HG03060 (cell line): ENCODE measurements around the gene TPRG1.

ENCODE experiments used
- ATAC-seq: cut with Tn5 transposase; IDR thresholded peaks from one replicate; pipeline ENCODE4 v1.9.1; 2021; ENCODE audit warnings: low read depth, moderate number of reproducible peaks; ENCODE audit not compliant: unreplicated experiment

TPRG1 gene

DNA sequence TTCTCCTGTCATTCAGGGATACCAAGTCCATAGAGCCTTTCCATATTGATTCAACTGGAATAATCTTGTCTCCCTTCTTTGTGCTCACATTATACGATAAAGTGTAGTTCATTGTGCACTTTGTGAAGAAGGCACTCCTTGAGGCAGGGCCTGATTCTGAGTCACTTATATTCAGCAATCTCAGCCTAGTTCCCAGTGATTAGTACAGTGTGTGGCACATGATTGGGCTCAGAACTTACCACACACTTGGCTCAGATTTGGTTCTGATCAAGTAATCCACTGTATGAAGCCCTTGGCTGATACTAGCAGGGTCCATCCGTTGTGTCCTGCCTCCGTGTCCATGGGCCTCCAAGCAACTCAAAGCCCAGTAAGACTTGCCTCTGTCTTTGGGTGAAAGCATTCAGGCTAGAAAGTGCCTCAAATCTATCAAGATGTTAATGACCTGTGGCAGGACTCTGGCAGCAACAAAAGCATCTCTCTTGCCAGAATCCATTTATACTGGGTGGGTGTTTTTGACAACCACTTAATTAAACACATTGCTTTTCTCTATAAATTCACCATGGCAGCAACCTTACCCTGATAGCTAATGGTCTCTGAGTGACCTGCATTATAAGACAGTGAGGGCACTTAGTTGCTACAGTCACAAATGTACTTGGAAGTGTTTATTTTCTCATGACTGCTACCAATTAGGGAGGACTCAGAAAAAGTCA lies 51.3 kb downstream of the TPRG1 start:
- ATAC-seq: no peak

- ATAC-seq: no peak
These were observed 53.7 kb downstream of the TPRG1 start for GRCh38 chr3:189225431-189225830.

GRCh38 chr3:189227249-189227648 lies 55.5 kb downstream of the TPRG1 start:
- no peak for ATAC-seq

DNA sequence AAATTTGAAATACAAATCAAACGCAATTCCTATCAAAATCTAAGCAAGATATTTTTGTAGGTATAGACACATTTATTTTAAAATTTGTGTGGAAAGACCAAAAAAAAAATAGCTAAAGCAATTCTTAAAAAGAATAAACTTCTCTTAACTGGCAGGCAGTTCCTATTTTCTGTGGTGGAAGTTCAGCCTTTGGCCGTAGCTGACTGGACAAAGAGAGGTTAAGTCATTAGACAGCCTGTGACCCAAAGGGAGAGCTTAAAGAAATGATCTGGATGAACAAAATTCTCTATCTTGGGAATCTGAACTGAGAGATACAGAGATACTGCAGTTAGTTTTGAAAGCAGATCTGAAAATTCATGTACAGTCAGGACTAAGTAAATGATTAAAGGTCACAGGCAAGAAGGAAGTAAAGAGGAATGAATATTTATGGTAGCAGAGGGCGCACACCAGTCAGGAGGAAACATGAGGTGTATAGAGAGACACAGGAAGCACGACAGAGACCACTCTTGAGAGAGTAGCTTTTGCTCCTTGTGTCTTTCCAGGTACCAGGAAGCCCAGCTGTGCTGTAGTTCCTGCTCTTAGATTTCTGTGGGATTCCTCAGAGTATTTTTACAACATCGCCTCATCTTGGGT lies 57.5 kb downstream of the TPRG1 start:
- peak; percentile 47 for ATAC-seq

DNA sequence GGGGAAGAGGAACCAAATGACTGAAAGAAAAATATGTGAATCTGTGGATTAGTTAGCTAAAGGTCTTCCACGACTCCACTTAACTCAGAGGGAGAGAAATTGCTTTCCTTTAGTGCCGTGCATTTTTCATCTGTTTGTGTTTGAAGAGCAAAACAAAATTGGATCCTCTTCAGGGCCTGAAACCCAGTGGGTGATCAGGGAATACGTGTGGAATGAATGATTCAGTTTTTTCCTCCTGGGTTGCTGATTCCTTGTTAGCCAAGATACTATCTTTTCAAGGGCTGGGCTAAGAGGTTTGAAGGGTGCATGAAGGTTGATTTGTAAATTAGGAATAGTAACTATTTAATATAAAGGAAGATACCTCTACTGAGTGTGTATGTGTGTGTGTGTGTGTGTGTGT lies 61.0 kb downstream of the TPRG1 start:
- no peak for ATAC-seq

- ATAC-seq: no peak
These were observed 61.6 kb downstream of the TPRG1 start for GRCh38 chr3:189233225-189233858.

GRCh38 chr3:189235214-189235613 lies 63.4 kb downstream of the TPRG1 start:
- no peak for ATAC-seq

DNA sequence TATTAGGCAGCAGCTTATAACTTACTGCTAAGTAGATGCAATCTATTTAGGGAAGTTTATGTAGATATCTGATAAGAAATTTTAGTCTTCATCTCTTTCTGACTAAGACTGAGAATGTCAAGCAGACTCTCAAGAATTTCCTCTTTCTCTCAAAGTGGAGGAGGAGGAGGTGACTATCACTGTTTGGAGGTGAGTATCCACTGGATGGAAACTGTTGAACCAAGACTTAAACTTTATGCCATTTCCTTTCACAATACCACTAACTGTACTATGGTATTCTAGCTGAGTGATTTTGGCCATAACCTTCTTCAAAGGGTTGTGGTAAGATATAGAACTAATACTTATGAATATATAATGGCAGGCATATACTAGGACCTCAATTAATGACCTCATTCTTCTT lies 64.6 kb downstream of the TPRG1 start:
- ATAC-seq: peak; percentile 59

DNA sequence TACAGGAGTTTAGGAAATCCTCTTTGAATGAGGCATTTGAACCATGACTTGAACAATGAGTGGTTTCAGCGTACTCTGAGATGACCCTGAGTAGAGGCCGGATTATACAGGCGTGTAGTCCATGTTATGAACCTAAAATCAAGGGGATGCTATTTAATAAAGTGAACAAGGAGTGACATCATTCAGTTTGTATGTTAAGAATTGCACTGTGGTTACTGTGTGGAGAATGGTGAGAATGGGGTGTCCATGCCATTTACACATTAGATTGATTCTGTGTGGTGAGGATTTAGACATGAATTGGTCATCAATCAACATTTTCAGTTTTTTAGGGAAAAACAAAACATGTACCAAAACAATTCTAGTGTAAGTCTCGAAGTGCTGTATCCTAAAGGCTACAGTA lies 65.8 kb downstream of the TPRG1 start:
- no peak for ATAC-seq

DNA sequence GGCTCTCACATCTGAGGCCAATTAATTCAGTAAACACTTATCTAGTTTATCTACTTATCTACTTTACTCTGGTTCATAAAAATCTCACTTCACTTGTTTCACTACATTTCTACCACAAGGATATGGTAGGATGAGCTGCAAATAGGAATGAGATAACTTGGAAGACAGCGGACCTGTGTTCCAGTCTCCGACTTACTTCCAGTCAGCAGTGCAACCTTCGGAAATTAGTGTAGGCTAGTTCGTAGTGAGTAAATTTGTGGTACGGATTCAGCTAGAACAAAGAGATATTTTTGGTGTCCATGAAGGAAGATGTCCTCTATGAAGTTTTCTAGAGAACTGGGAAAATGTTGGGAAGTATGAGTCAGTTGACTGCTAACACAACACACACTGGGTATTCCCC lies 66.3 kb downstream of the TPRG1 start:
- ATAC-seq: no peak

GRCh38 chr3:189239616-189240015 lies 67.8 kb downstream of the TPRG1 start:
- no peak for ATAC-seq

- ATAC-seq: no peak
These were observed 78.2 kb downstream of the TPRG1 start for GRCh38 chr3:189249987-189250386.

GRCh38 chr3:189258261-189258660 lies 86.5 kb downstream of the TPRG1 start:
- ATAC-seq: no peak

GRCh38 chr3:189260556-189261493 lies 89.1 kb downstream of the TPRG1 start:
- no peak for ATAC-seq

GRCh38 chr3:189262746-189263145 lies 91.0 kb downstream of the TPRG1 start:
- ATAC-seq: no peak

DNA sequence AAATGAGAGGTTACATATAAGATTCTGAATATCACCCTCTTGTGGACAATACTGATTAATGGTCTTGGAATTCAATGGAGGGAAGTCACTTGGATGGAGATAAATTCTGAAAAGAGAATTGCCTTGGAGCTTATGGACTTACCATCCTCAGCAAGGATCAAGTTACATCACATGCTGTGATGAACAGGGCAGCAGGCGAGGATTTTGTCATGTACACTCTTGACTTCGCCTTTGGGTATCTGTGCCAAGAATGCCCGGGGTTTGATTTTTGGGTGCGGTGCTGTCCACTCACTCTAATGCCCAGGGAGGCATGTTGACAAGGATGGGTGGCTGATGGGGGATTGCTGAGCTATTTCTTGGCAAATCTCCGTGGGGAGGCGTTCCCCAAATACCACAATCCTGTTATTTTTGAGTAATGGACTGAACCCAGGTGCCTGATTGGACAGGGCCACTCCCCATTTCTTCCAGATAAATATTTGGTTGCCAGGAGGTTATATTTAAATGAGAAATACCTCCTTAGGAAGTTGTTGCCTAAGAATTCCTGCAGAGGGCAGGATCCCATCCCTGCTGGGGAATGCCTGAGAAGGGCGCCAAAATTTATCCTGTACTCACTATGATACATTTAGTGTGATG lies 96.3 kb downstream of the TPRG1 start:
- ATAC-seq: no peak

GRCh38 chr3:189269365-189269764 lies 97.6 kb downstream of the TPRG1 start:
- no peak for ATAC-seq

DNA sequence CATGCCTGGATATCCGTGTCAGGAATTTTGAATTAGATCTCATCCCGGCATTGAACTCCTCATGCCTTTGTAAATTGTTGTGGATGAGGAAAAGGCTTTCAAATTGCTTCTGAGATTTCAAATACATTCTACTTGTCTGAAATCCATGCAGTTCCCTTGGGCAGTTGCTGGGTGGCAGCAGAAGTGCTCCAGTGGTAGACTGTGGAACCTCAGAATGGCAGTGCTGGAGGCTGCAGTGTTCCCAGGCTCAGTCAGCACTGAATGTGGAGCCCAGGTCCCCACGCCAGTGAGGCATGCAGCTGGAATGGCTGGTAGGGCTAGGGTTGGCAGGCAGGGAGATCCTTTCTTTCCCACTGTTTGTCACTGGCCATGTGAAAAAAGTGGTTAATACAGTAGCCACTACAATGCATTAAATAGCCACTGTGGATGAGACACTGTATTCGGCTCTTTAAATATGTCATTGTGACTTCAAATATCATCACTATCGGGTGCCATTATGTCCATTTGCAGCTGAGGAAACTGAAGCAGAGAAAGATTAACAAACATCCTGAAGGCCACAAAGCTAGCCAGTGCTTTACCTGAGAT lies 98.6 kb downstream of the TPRG1 start:
- no peak for ATAC-seq

GRCh38 chr3:189272500-189273119 lies 100.8 kb downstream of the TPRG1 start:
- no peak for ATAC-seq

- no peak for ATAC-seq
These were observed 102.0 kb downstream of the TPRG1 start for GRCh38 chr3:189273736-189274135.
